Tibial nerve (tissue), 4 donors: Measurements from ENCODE around the gene ZNF280D. TPM values are rescaled to one million over a fixed set of nuclear protein-coding genes. Genes with fewer than 3 reads are reported as not detected.
"Not testable (repeated sequence)": the region's sequence is repeated elsewhere in the genome, so short reads cannot be mapped to it uniquely, and the experiment has no call there.

Experiments
- DNase-seq, 2 donors: peaks; one replicate each; pipeline ENCODE4 v3.0.0-alpha.2; 2019; ENCODE audit warnings: low spot score in 2 of 2
- H3K27ac ChIP-seq, 4 donors: fragments of 200-600 bp; sonication (generic) in 3 of 4; one replicate each; pipeline ENCODE4 v1.5.1; 2017 to 2019; ENCODE audit warnings: mild to moderate bottlenecking in 1 of 4
- H3K27me3 ChIP-seq, 2 donors: fragments of 200-600 bp; sonication (generic) in 1 of 2; one replicate each; pipeline versions ENCODE4 v1.5.1 to v1.6.0; 2017 to 2019
- H3K36me3 ChIP-seq, 3 donors: fragments of 200-600 bp; sonication (generic); one replicate each; pipeline ENCODE4 v1.5.1; 2018 to 2019
- H3K4me1 ChIP-seq, 4 donors: fragments of 200-600 bp; sonication (generic) in 3 of 4; one replicate each; pipeline ENCODE4 v1.5.1; 2017 to 2019
- H3K4me3 ChIP-seq, 4 donors: fragments of 200-600 bp; sonication (generic) in 3 of 4; one replicate each; pipeline ENCODE4 v1.5.1; 2017 to 2019; ENCODE audit warnings: mild to moderate bottlenecking in 1 of 4, moderate library complexity in 1 of 4
- H3K9me3 ChIP-seq, 4 donors: fragments of 200-600 bp; sonication (generic) in 3 of 4; one replicate each; pipeline ENCODE4 v1.5.1; 2017 to 2019
- CTCF ChIP-seq, 5 experiments: fragments of 200-600 bp in 3 of 5; fragments of 450-650 bp in 2 of 5; sonication (generic) in 3 of 5; IDR thresholded peaks; one replicate each; pipeline ENCODE4 v1.5.1; 2016 to 2019; ENCODE audit warnings: antibody characterized with exemption in 5 of 5, mild to moderate bottlenecking in 3 of 5, moderate library complexity in 2 of 5
- EP300 ChIP-seq, 2 donors: sonication (generic); formaldehyde crosslinking; IDR thresholded peaks; one replicate each; pipeline ENCODE4 v1.6.1; 2017; ENCODE audit warnings: antibody characterized with exemption in 2 of 2, mild to moderate bottlenecking in 1 of 2
- POLR2A ChIP-seq, 2 donors: fragments of 450-650 bp; IDR thresholded peaks; one replicate each; pipeline ENCODE4 v1.6.1; 2017; ENCODE audit warnings: antibody characterized with exemption in 2 of 2, mild to moderate bottlenecking in 2 of 2, moderate library complexity in 2 of 2
- WGBS, 2 donors: methylation state at CpG; one replicate each; pipeline ENCODE4 v1.1.5; 2018; 5-methylcytosine and 5-hydroxymethylcytosine counted together
- total RNA-seq, 4 donors: library from RNA; depleted of rRNA; stranded (reverse); fragments of >200 nt; gene quantifications; one replicate each; pipeline ENCODE4 v1.1.0, GENCODE V29; 2016

ZNF280D gene
- 100 to 1,000 TPM in 1 of 4 donors, 10 to 100 TPM in 3; 60.6 to 107 (median 75.2) TPM for total RNA-seq

GRCh38 chr15:56733136-56734012, at the start of gene ZNF280D:
Gene ZNF280D, minus strand, starts transcription at chr15:56733509. Its CDS starts 26,400 bp downstream, at chr15:56707109.
- Histone ChIP-seq H3K4me1 (peaks cover 5 to 42% (median 28%) of the 10 kb centered on the region in 4 donors), H3K4me3 (peak within 1 kb of the TSS; percentile 56 to 93 (median 74)), H3K36me3 (no peaks in the 10 kb centered on the region), H3K9me3 (no peaks in the 10 kb centered on the region), H3K27ac (peak within 1 kb of the TSS; percentile 93 to 100 (median 96)), H3K27me3 (no peaks in the 10 kb centered on the region)
- 10 to 16% methylated on average over 57 to 79 of the region's 101 CpGs for WGBS, 2 donors
- DNase-seq: peak; percentile 81 to 83
- TF ChIP-seq POLR2A (IDR thresholded peaks at IDR 0.05) (peak; percentile 36 to 47), EP300 (IDR thresholded peaks at IDR 0.05) (peak in 1 of 2 donors; percentile 62), CTCF (IDR thresholded peaks at IDR 0.05) (peak in 2 of 5 experiments; percentile 11 to 15)

GRCh38 chr15:56782306-56782705, 49.0 kb upstream of the ZNF280D start:
- Histone ChIP-seq H3K36me3 (no peaks in the 10 kb centered on the region), H3K4me1 (no peaks in the 10 kb centered on the region), H3K27ac (no peak overlapping the region), H3K27me3 (no peaks in the 10 kb centered on the region), H3K4me3 (no peak overlapping the region), H3K9me3 (no peaks in the 10 kb centered on the region)
- WGBS, 2 donors: 89 to 92% methylated on average over 8 of the region's 8 CpGs
- DNase-seq: no peak
- TF ChIP-seq CTCF (IDR thresholded peaks at IDR 0.05) (no peak), POLR2A (IDR thresholded peaks at IDR 0.05) (no peak), EP300 (IDR thresholded peaks at IDR 0.05) (no peak)

DNA sequence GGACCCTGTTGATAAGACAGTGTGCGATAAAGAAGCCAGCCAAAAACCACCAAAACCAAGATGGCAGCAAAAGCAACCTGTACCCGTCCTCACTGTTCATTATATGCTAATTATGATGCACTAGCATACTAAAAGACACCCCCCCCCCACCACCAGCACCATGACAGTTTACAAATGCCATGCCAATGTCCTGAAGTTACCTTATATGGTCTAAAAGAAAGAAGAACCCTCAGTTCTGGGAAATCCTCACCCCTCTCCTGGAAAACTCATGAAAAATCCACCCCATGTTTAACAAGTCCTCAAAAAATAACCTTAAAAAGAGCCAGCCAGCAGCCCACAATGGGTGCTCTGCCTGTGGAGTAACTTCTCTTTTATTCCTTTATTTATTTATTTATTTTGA, 48.4 kb upstream of the ZNF280D start:
- Histone ChIP-seq H3K27ac (no peak overlapping the region), H3K4me3 (no peak overlapping the region), H3K9me3 (no peaks in the 10 kb centered on the region), H3K27me3 (no peaks in the 10 kb centered on the region), H3K4me1 (no peaks in the 10 kb centered on the region), H3K36me3 (no peaks in the 10 kb centered on the region)
- TF ChIP-seq EP300 (IDR thresholded peaks at IDR 0.05): no peak
- no peak for TF ChIP-seq POLR2A (IDR thresholded peaks at IDR 0.05)
- no peak for TF ChIP-seq CTCF (IDR thresholded peaks at IDR 0.05)
- no peak for DNase-seq
- WGBS, 2 donors: 93% methylated on average over 2 of the region's 2 CpGs

- H3K4me1 ChIP-seq, H3K27me3 ChIP-seq, H3K9me3 ChIP-seq, H3K36me3 ChIP-seq, DNase-seq, H3K4me3 ChIP-seq, H3K27ac ChIP-seq: not testable (repeated sequence)
- 77 to 78% methylated on average over 12 of the region's 12 CpGs for WGBS, 2 donors
Measured at GRCh38 chr15:56780102-56780725, 46.9 kb upstream of the ZNF280D start.

DNA sequence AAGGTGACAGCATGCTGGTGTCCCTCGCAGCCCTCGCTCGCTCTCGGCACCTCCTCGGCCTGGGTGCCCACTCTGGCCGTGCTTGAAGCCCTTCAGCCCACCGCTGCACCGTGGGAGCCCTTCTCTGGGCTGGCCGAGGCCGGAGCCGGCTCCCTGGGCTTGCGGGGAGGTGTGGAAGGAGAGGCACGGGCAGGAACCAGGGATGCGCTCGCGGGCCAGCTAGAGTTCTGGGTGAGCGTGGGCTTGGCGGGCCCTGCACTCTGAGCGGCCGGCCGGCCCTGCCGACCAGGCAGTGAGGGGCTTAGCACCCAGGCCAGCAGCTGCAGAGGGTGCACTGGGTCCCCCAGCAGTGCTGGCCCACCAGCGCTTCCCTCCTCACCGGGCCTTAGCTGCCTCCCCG, 46.1 kb upstream of the ZNF280D start:
- WGBS, 2 donors: 92 to 100% methylated on average over 10 to 24 of the region's 25 CpGs
- H3K27ac ChIP-seq, DNase-seq: not testable (repeated sequence)

DNA sequence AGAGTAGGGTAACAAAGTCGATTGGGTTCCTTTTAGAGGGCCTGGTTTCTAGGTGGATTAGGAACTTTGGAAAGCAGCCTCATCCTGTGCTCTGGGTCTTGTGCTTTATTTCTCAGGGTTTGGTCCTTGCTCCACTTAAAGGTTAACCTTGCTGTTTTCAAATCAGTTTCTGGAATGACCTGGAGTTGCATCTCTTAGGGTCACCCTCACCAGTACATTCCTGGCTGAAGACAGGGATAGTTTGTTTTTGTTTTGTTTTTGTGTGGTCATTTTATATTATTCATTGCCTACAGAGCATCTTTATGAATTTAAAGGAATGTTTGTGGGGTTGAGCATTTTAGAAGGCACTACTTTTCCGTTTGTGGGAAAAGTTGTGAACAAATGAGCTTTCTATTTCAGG, 45.5 kb upstream of the ZNF280D start:
- H3K4me3 ChIP-seq: no peak overlapping the region
- TF ChIP-seq EP300 (IDR thresholded peaks at IDR 0.05) (no peak), CTCF (IDR thresholded peaks at IDR 0.05) (no peak), POLR2A (IDR thresholded peaks at IDR 0.05) (no peak)
- H3K27ac ChIP-seq: no peak overlapping the region
- H3K4me1 ChIP-seq: peaks cover 0 to 4% (median 0%) of the 10 kb centered on the region in 4 donors
- no peaks in the 10 kb centered on the region for H3K9me3 ChIP-seq
- no peak for DNase-seq
- 47 to 58% methylated on average over 2 of the region's 2 CpGs for WGBS, 2 donors
- H3K36me3 ChIP-seq: no peaks in the 10 kb centered on the region
- no peaks in the 10 kb centered on the region for H3K27me3 ChIP-seq

More for the DNA sequence above, 46.1 kb upstream of the ZNF280D start:
- H3K4me3 ChIP-seq, H3K36me3 ChIP-seq, H3K27me3 ChIP-seq, H3K9me3 ChIP-seq, H3K4me1 ChIP-seq: not testable (repeated sequence)
